ENCODE measurements around the gene CHDH.

DNA sequence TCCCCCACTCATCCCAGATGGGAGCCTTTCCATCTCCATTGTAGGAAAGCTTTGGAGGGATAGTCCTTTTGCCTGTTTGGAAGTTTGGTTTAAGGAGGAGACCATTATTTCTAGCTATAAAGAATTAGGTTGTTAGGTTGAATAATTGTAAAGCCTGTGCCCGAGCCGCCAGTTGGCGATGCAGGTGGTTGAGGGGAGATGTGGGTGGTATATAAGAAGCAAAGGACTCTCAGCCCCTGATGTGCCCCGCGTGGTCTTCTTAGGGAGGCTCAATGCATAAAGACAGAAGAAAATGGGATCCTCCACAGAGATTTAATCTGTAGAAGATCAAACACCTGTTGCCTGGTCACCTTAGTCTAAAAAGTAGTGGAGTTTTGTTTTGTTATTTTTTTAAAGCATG lies 55.7 kb downstream of the CHDH start:
- TF ChIP-seq, protein P1, sequence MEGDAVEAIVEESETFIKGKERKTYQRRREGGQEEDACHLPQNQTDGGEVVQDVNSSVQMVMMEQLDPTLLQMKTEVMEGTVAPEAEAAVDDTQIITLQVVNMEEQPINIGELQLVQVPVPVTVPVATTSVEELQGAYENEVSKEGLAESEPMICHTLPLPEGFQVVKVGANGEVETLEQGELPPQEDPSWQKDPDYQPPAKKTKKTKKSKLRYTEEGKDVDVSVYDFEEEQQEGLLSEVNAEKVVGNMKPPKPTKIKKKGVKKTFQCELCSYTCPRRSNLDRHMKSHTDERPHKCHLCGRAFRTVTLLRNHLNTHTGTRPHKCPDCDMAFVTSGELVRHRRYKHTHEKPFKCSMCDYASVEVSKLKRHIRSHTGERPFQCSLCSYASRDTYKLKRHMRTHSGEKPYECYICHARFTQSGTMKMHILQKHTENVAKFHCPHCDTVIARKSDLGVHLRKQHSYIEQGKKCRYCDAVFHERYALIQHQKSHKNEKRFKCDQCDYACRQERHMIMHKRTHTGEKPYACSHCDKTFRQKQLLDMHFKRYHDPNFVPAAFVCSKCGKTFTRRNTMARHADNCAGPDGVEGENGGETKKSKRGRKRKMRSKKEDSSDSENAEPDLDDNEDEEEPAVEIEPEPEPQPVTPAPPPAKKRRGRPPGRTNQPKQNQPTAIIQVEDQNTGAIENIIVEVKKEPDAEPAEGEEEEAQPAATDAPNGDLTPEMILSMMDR (IDR thresholded peaks at IDR 0.05; ENCODE audit: extremely low read depth in 1 of 2, insufficient read depth in 1 of 2, low read depth in 1 of 2, low read length in 2 of 2), result no peak
- TF ChIP-seq EZH2 (IDR thresholded peaks at IDR 0.05; ENCODE audit: borderline replicate concordance, low read depth, low read length, severe bottlenecking) (no peak), POLR2A (IDR thresholded peaks at IDR 0.05; ENCODE audit: low read depth, low read length) (no peak), JUN (IDR thresholded peaks at IDR 0.05; ENCODE audit: borderline replicate concordance, insufficient read depth, insufficient read length, low read depth) (no peak), POLR2AphosphoS5 (IDR thresholded peaks at IDR 0.05; ENCODE audit: insufficient read depth, low read depth, low read length) (no peak), MYC (IDR thresholded peaks at IDR 0.05; ENCODE audit: low read depth, low read length) (no peak), GATA2 (IDR thresholded peaks at IDR 0.05; ENCODE audit: insufficient read depth, insufficient read length, low read depth, low read length) (no peak), FOS (IDR thresholded peaks at IDR 0.05; ENCODE audit: borderline replicate concordance, insufficient read depth, low read length) (no peak)
- TF ChIP-seq, protein P2, sequence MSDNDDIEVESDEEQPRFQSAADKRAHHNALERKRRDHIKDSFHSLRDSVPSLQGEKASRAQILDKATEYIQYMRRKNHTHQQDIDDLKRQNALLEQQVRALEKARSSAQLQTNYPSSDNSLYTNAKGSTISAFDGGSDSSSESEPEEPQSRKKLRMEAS (IDR thresholded peaks at IDR 0.05; ENCODE audit: insufficient read depth, insufficient read length), result no peak
